HFFc6 (cell line): ENCODE data around the gene FBXO42. TPM values are rescaled to one million over a fixed set of nuclear protein-coding genes. Genes with fewer than 3 reads are reported as not detected.
A peak's percentile ranks its signal among the peaks of the same experiment; 100 is the strongest.

Source experiments
- DNase-seq: peaks from one replicate; pipeline ENCODE4 v3.0.0-alpha.2; 2018
- H3K27ac Mint-ChIP-seq: 2 replicates; pipeline ENCODE4 v1.8.0; 2020; ENCODE audit warnings: mild to moderate bottlenecking, mixed read lengths
- H3K27me3 Mint-ChIP-seq: 2 replicates; pipeline ENCODE4 v1.8.0; 2021; ENCODE audit warnings: mild to moderate bottlenecking, moderate library complexity, mixed read lengths; ENCODE audit not compliant: insufficient read depth
- H3K36me3 Mint-ChIP-seq: 2 replicates; pipeline ENCODE4 v1.8.0; 2021; ENCODE audit warnings: low read depth, mixed read lengths
- H3K4me1 Mint-ChIP-seq: 2 replicates; pipeline ENCODE4 v1.8.0; 2020; ENCODE audit warnings: low read depth, mixed read lengths
- H3K4me3 Mint-ChIP-seq: 2 replicates; pipeline ENCODE4 v1.8.0; 2020; ENCODE audit warnings: mild to moderate bottlenecking, moderate library complexity, mixed read lengths
- H3K9me3 Mint-ChIP-seq: 2 replicates; pipeline ENCODE4 v1.8.0; 2020; ENCODE audit warnings: mild to moderate bottlenecking, mixed read lengths
- total RNA-seq, 6 experiments: library from RNA; stranded (reverse); fragmentation: NEBNext Ultra II Directional; extraction: Animal tissue kit (Norgen Biotek cat#: 25700); gene quantifications; 2 replicates in 1 of 6; 3 replicates in 5 of 6; pipeline ENCODE4 v1.2.3, GENCODE V29; 2021
- TF ChIP-seq, protein P1 (sequence below): fragments of 200-600 bp; sonication (generic); IDR thresholded peaks from 2 replicates; pipeline ENCODE4 v1.5.0; 2021; ENCODE audit warnings: antibody characterized with exemption, mild to moderate bottlenecking

Gene FBXO42
- total RNA-seq, 6 experiments from 2014 or later = 11.5 to 15.2 (median 13.4) TPM

DNA sequence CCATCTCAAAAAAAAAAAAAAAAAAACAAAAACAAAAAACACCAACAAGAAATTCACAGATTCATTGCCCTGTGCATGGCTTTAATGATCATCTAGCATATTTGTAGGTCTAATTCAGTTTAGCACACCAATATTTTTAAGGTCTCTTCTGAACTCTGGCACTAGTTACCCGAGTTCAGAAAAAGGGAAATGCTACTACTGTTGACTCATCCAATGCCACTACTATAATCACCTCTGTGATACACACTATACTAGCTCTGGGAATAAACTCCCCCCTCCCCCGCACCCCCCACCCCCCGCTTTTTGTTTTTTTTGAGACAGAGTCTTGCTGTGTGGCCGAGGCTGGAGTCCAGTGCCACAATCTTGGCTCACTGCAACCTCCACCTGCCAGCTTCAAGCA, 55.6 kb downstream of the FBXO42 start:
- TF ChIP-seq, protein P1, sequence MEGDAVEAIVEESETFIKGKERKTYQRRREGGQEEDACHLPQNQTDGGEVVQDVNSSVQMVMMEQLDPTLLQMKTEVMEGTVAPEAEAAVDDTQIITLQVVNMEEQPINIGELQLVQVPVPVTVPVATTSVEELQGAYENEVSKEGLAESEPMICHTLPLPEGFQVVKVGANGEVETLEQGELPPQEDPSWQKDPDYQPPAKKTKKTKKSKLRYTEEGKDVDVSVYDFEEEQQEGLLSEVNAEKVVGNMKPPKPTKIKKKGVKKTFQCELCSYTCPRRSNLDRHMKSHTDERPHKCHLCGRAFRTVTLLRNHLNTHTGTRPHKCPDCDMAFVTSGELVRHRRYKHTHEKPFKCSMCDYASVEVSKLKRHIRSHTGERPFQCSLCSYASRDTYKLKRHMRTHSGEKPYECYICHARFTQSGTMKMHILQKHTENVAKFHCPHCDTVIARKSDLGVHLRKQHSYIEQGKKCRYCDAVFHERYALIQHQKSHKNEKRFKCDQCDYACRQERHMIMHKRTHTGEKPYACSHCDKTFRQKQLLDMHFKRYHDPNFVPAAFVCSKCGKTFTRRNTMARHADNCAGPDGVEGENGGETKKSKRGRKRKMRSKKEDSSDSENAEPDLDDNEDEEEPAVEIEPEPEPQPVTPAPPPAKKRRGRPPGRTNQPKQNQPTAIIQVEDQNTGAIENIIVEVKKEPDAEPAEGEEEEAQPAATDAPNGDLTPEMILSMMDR = no peak
- Mint-ChIP-seq H3K4me1 (peaks cover 5% of the 10 kb centered on the region; the same call in 1 of the 2 replicates), H3K4me3 (no peak overlapping the region), H3K27me3 (no peaks in the 10 kb centered on the region), H3K9me3 (no peaks in the 10 kb centered on the region), H3K27ac (no peak overlapping the region), H3K36me3 (peaks cover 18% of the 10 kb centered on the region)
- DNase-seq = no peak

DNA sequence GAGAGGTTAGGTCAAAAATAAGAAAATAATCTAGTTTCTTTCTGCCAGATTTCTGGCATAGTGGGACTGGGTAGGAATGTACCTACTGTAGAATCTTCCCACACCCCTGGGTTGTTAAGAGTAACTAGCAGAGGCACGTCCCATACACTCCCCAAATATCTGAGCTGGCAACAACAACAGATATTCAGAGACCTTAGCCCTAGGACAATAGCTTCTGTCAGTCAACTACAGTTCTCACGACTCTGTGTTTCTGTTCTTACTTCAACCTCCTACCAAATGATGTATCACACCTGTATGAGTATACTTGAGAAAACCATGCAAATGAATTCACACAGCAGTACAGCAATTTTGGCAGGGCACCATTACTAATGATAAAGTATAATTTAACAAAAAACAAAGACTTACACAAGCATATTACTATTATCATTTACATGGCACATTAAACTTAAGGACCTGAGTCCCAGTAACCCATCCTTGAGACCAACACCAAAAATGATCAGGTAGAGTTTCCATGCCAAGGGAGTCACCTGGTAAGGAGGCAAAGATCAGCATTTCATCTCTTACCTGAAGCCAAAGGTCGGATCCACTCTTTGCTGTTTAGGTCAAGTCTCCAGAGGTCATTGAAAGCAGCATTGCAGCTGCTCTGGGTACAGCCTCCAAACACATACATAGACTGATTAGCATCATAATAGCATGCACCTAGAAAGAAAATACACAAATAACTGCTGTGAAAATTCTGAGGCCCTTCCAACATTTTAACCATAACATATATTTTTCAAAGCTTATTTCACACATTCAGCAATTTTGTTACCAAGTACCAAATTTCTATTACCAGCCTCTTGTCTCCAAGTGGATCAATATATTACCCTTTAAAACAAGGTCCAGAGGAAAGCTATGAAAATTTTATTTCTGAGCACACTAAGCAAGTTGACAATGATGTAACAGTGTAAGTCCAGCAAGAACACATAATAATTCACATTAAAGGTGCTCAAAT, 57.8 kb downstream of the FBXO42 start:
- H3K4me3 Mint-ChIP-seq = no peak overlapping the region
- peaks cover 18% of the 10 kb centered on the region for H3K36me3 Mint-ChIP-seq
- TF ChIP-seq, protein P1 = no peak
- no peak overlapping the region for H3K27ac Mint-ChIP-seq
- peaks cover 5% of the 10 kb centered on the region; the same call in 1 of the 2 replicates for H3K4me1 Mint-ChIP-seq
- H3K27me3 Mint-ChIP-seq = no peaks in the 10 kb centered on the region
- DNase-seq = no peak
- no peaks in the 10 kb centered on the region for H3K9me3 Mint-ChIP-seq

DNA sequence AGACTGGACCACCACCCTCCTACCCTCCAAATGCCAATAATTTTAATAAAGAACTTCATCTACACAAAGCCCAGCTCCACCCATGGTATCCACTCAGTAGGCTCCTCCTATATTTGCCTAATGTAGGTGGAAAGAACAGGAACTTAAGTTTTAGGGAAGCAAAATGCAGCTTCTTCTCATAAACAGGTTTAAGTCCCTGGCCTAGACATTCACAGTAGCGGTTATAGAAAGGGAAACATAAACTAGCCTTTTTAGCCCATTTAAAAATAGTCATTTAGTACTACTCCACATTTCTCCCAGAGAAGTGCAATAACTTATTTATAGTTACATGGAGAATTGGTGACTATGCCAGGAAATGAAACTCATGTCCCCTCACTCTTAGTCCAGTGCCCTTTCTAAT, 58.7 kb downstream of the FBXO42 start:
- H3K36me3 Mint-ChIP-seq = peaks cover 18% of the 10 kb centered on the region
- peak overlapping the region; percentile 18; the same call in 1 of the 2 replicates for H3K27ac Mint-ChIP-seq
- H3K27me3 Mint-ChIP-seq = no peaks in the 10 kb centered on the region
- no peak overlapping the region for H3K4me3 Mint-ChIP-seq
- TF ChIP-seq, protein P1 = no peak
- H3K9me3 Mint-ChIP-seq = no peaks in the 10 kb centered on the region
- peaks cover 5% of the 10 kb centered on the region; the same call in 1 of the 2 replicates for H3K4me1 Mint-ChIP-seq
- no peak for DNase-seq

DNA sequence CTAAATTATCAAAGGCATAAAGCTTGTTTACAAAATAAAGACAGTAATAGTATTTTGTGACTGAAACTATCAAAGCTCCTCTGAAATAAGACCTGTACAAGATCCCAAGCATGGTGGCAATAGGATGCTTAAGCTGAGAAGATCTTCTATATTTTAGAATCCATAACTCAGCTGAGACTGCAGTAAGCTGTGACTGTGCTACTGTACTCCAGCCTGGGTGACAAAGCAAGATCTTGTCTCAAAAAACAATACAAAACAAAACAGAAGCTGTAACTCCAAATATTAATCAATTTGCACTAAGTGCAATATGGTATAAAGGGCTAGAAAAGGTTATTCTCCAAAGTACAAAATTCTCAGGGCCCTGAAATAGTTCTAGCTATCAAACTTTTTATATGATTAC, 59.5 kb downstream of the FBXO42 start:
- Mint-ChIP-seq H3K27ac (no peak overlapping the region), H3K4me3 (no peak overlapping the region), H3K4me1 (peaks cover 5% of the 10 kb centered on the region; the same call in 1 of the 2 replicates), H3K36me3 (peaks cover 18% of the 10 kb centered on the region), H3K27me3 (no peaks in the 10 kb centered on the region), H3K9me3 (no peaks in the 10 kb centered on the region)
- TF ChIP-seq, protein P1 = no peak
- no peak for DNase-seq

DNA sequence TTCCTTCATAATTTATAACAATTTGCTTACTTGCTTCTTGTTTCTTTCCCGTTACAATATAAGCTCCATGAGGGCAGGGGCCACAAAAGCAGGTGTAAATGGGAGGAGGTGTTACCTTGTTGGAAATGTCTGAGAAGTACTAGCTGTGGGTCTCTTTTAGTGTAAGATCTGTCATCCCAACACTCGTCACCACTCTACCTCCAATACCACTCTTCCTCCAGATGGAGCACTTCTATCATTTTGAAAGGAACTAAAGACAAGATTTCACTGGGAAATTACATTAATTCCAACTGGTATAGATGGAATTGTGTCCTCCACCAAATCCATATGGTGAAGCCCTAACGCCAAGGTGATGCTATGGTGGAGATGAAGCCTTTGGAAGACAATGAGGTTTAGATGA, 62.3 kb downstream of the FBXO42 start:
- Mint-ChIP-seq H3K27me3 (no peaks in the 10 kb centered on the region), H3K4me3 (no peak overlapping the region), H3K9me3 (no peaks in the 10 kb centered on the region), H3K4me1 (no peaks in the 10 kb centered on the region), H3K27ac (no peak overlapping the region), H3K36me3 (peaks cover 12% of the 10 kb centered on the region)
- TF ChIP-seq, protein P1 = peak; percentile 32; the same call in 1 of the 2 replicates
- no peak for DNase-seq
